AG04449 (cell line): ENCODE measurements around the gene THOC5.
A peak's percentile ranks its signal among the peaks of the same experiment; 100 is the strongest.

ENCODE experiments used
- CTCF ChIA-PET: fragments of 350-600 bp; formaldehyde crosslinking; extraction: SDS; loops from one replicate; lab custom pipeline; 2021; ENCODE audit warnings: antibody characterized with exemption; lab: Yijun Ruan, JAX
- POLR2A ChIA-PET: fragments of 400-600, 350-600 bp; formaldehyde crosslinking; extraction: SDS; loops from one replicate; lab custom pipeline; 2020; ENCODE audit warnings: antibody characterized with exemption, inconsistent platforms; lab: Yijun Ruan, JAX
- DNase-seq: peaks from one replicate; pipeline ENCODE4 v3.0.0-alpha.2; 2010; ENCODE audit warnings: low read depth, low spot score
- H3K4me3 ChIP-seq: 2 replicates; pipeline ENCODE4 v1.5.1; 2011; ENCODE audit warnings: low read depth, mild to moderate bottlenecking, control low read depth, low read length
- TF ChIP-seq, protein P1 (sequence below): IDR thresholded peaks from one replicate; pipeline ENCODE4 v1.5.1; 2011; ENCODE audit warnings: mild to moderate bottlenecking, moderate library complexity, low read length, control low read depth, inconsistent platforms; ENCODE audit not compliant: insufficient read depth; ENCODE audit errors: missing control alignments

Gene THOC5

GRCh38 chr22:29524442-29525191 lies 28.9 kb downstream of the THOC5 start:
- H3K4me3 ChIP-seq = no peak overlapping the region
- CTCF ChIA-PET = interaction anchor here (0.6 to 2.9 kb wide), 11 partner anchors 12 to 218 kb away, joined by 3 to 60 read pairs (median 4); partner anchors contain the start of genes AP1B1 and GAS2L1
- TF ChIP-seq, protein P1, sequence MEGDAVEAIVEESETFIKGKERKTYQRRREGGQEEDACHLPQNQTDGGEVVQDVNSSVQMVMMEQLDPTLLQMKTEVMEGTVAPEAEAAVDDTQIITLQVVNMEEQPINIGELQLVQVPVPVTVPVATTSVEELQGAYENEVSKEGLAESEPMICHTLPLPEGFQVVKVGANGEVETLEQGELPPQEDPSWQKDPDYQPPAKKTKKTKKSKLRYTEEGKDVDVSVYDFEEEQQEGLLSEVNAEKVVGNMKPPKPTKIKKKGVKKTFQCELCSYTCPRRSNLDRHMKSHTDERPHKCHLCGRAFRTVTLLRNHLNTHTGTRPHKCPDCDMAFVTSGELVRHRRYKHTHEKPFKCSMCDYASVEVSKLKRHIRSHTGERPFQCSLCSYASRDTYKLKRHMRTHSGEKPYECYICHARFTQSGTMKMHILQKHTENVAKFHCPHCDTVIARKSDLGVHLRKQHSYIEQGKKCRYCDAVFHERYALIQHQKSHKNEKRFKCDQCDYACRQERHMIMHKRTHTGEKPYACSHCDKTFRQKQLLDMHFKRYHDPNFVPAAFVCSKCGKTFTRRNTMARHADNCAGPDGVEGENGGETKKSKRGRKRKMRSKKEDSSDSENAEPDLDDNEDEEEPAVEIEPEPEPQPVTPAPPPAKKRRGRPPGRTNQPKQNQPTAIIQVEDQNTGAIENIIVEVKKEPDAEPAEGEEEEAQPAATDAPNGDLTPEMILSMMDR = peak; percentile 49
- POLR2A ChIA-PET = interaction anchor here (0.6 kb wide), 1 partner anchor 327 kb away, joined by 4 read pairs; no protein-coding TSS in a partner anchor
- no peak for DNase-seq

DNA sequence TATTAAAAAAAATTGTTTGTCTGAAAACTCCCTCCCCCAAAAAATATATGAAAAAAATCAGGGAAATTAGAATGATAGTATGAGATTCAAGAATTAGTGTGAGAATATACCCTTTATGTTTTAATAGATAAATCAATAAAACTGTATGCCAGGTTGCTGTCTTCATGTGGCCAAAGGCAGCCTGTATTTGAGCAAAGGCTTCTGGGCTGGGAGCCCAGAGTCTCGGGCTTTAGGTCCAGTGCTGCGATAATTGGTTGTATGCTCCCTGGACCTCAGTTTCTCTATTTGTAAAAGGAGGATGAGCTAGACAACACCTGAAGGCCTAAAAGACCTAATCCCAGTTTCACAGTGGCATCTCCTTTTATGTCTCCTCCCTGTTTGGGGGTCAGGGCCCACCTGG lies 29.8 kb downstream of the THOC5 start:
- no peak for DNase-seq
- H3K4me3 ChIP-seq = no peak overlapping the region
- TF ChIP-seq, protein P1 = no peak
- POLR2A ChIA-PET = no interaction called here
- CTCF ChIA-PET = interaction anchor here (0.7 to 2.9 kb wide), 8 partner anchors 11 to 218 kb away, joined by 3 to 60 read pairs (median 4); partner anchors contain the start of genes AP1B1 and GAS2L1

DNA sequence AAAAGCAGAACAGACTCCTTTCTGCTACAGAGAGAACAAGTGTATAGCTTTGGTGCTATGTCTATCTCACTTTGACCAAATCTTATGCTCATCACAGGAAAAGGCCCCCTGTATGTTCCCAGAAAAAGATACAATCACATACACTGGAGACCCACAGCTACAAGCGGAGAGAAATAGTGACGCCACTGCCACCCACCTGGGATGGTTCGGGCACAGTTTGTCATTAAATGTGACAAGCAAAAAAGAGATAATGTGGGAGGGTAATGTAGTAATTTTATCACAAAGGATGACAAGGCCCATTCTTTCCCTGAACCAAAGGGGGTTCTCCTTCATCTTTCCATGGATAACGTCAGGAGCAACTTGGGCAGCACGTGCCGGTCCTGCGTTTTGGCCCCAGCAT lies 32.0 kb downstream of the THOC5 start:
- ChIA-PET POLR2A (no interaction called here), CTCF (no interaction called here)
- TF ChIP-seq, protein P1 = no peak
- no peak overlapping the region for H3K4me3 ChIP-seq
- no peak for DNase-seq

DNA sequence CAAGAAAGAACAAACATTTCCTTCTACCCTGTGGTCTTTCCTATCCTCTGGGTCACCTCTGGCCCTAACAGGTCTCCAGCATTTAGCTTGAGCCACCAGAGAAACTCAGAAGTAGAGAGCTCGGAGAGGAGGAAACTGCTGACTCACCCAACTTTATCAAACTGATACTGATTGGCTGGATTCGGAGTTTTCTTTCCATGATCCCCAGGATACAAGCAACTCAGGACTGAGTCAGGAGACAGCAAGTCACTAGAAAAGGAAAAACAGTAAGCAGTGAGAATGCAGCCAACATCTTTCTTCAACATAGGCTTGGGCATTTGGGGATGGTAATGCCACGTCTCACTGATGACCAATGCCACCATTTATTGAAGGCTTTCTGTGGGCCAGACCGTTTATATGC lies 32.7 kb downstream of the THOC5 start:
- peak; percentile 55 for DNase-seq
- H3K4me3 ChIP-seq = no peak overlapping the region
- TF ChIP-seq, protein P1 = no peak
- ChIA-PET CTCF (no interaction called here), POLR2A (no interaction called here)

DNA sequence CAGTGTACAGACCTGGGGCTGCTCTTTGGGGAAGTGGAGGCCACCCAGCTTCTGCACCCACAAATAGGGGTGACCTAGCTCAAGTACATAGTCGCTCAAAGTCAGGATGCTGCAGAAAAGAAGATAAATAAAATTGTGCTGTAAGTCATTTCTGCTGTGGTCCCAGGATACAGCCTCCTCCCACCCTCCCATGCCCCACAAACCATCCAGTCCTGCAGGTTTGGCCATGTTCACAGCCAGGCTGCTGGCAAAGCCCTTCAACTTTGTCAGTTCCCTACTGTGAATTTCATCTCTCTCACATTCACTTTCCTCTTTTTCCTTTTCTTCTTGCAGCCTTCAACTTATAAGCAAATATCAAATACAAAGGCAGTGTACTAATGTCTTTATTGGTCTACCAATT lies 33.6 kb downstream of the THOC5 start:
- POLR2A ChIA-PET = no interaction called here
- CTCF ChIA-PET = interaction anchor here (1.9 kb wide), 1 partner anchor 34 kb away, joined by 8 read pairs; the partner anchor contains the start of gene THOC5
- H3K4me3 ChIP-seq = no peak overlapping the region
- TF ChIP-seq, protein P1 = no peak
- DNase-seq = no peak

GRCh38 chr22:29518427-29518826 lies 35.1 kb downstream of the THOC5 start:
- TF ChIP-seq, protein P1 = no peak
- ChIA-PET CTCF (interaction anchor here (1.9 kb wide), 1 partner anchor 36 kb away, joined by 8 read pairs; the partner anchor contains the start of gene THOC5), POLR2A (no interaction called here)
- no peak for DNase-seq
- no peak overlapping the region for H3K4me3 ChIP-seq
